ES-I3 (cell line): ENCODE measurements around the gene URGCP.
"Not testable (repeated sequence)": the region's sequence is repeated elsewhere in the genome, so short reads cannot be mapped to it uniquely, and the experiment has no call there.

Source experiments
- H3K36me3 ChIP-seq: 2 replicates; pipeline ENCODE4 v1.6.1; 2013; ENCODE audit warnings: mild to moderate bottlenecking, low read length, control low read depth, moderate library complexity; ENCODE audit not compliant: insufficient read depth
- H3K4me1 ChIP-seq: 2 replicates; pipeline ENCODE4 v1.6.1; 2013; ENCODE audit warnings: mild to moderate bottlenecking, control low read depth, low read length; ENCODE audit not compliant: insufficient read depth
- H3K9ac ChIP-seq: 2 replicates; pipeline ENCODE4 v1.6.1; 2013; ENCODE audit warnings: low read depth, mild to moderate bottlenecking, low read length, moderate library complexity
- H3K9me3 ChIP-seq: 2 replicates; pipeline ENCODE4 v1.6.1; 2013; ENCODE audit warnings: mild to moderate bottlenecking, low read length, moderate library complexity; ENCODE audit not compliant: control insufficient read depth, insufficient read depth

The URGCP gene

GRCh38 chr7:43849047-43849446 lies 57.3 kb downstream of the URGCP start:
- Histone ChIP-seq H3K9me3 (no peaks in the 10 kb centered on the region), H3K4me1 (no peaks in the 10 kb centered on the region), H3K9ac (no peak overlapping the region), H3K36me3 (no peaks in the 10 kb centered on the region)

- no peaks in the 10 kb centered on the region for H3K9me3 ChIP-seq
- H3K4me1 ChIP-seq = no peaks in the 10 kb centered on the region
- H3K36me3 ChIP-seq = no peaks in the 10 kb centered on the region
- H3K9ac ChIP-seq = no peak overlapping the region
Measured at GRCh38 chr7:43847496-43847895, 58.9 kb downstream of the URGCP start.

- Histone ChIP-seq H3K4me1 (no peaks in the 10 kb centered on the region), H3K36me3 (no peaks in the 10 kb centered on the region), H3K9ac (no peak overlapping the region), H3K9me3 (no peaks in the 10 kb centered on the region)
Measured at GRCh38 chr7:43844662-43845061, 61.7 kb downstream of the URGCP start.

DNA sequence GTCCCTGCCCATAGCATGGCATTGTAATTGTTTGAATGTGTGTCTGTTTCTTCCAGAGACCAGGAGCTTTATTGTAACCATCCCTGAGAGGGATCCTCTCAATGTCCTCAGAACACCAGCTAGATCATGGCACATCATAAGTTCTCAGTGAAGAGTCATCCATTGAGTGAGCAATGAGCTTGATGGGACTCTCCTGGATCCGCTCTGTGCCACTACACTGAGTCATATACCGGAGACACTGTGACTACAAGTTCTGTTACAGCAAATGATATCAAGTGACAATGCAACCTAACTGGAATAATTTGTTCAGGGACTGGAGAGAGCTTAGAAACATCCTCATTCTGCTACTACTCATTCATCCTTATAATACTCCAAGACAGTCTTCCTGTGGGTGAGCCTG lies 62.1 kb downstream of the URGCP start:
- H3K36me3 ChIP-seq = no peaks in the 10 kb centered on the region
- no peaks in the 10 kb centered on the region for H3K4me1 ChIP-seq
- no peak overlapping the region for H3K9ac ChIP-seq
- H3K9me3 ChIP-seq = no peaks in the 10 kb centered on the region

GRCh38 chr7:43843296-43843695 lies 63.1 kb downstream of the URGCP start:
- no peaks in the 10 kb centered on the region for H3K9me3 ChIP-seq
- no peaks in the 10 kb centered on the region for H3K36me3 ChIP-seq
- 0 out of 2 replicates have a peak, but pooled peaks cover 3% of the 10 kb centered on the region for H3K4me1 ChIP-seq
- H3K9ac ChIP-seq = no peak overlapping the region

DNA sequence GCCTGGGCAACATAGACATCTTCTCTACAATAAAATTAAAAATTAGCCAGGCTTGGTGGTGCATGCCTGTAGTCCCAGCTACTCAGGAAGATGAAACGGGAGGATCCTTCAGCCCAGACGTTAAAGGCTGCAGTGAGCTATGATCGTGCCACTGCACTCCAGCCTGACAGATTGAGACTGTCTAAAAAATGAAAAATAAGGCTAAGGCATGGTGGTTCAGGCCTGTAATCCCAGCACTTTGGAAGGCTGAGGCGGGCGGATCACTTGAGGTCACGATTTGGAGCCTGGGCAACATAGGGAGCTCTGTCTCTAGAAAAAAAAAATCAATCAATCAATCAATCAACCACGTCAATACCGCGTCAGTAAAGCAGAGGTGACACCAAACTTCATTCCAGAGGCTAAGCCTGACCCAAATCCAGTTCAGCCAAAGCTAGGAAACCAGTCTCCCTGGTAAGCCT lies 68.2 kb downstream of the URGCP start:
- Histone ChIP-seq H3K9ac (no peak overlapping the region), H3K36me3 (no peaks in the 10 kb centered on the region)

DNA sequence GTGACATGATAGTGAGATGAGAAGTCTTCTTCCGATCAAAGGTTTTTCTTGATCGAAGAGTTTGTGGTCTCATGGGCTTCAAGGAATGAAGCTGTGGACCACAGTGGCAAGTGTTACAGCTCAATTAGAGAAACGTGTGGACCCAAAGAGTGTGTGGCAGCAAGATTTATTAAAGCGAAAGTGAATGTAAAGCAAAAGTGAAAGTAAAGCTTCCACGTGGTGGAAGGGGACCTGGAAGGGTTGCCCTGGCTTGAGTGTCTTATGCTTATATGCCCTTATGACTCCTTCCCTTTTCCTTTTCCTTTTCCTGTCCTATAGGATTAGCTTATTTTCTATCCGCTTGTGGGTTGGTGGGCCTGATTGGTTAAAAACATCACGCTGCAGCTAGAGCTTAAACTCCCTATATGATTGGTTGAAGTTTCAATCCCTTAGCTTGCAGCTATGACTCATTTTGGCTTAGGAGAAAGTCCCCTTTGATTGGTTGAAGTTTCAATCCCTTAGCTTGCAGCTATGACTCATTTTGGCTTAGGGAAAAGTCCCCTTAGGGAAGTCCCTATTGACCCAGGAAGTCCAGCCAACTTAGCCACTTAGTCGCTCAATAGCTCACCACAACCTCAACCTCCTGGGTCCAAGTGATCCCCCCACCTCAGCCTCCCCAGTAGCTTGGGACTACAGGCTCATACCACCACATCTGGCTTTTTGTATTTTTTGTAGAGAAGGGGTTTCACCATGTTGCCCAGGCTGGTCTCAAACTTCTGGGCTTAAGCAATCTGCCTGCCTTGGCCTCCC lies 71.7 kb downstream of the URGCP start:
- H3K4me1 ChIP-seq = 0 out of 2 replicates have a peak, but pooled peaks cover 3% of the 10 kb centered on the region
- H3K9me3 ChIP-seq = peaks cover 7% of the 10 kb centered on the region; the same call in 1 of the 2 replicates
- no peaks in the 10 kb centered on the region for H3K36me3 ChIP-seq
- H3K9ac ChIP-seq = no peak overlapping the region

More for the DNA sequence above, 68.2 kb downstream of the URGCP start:
- Histone ChIP-seq H3K9me3 (no peaks in the 10 kb centered on the region), H3K4me1 (0 out of 2 replicates have a peak, but pooled peaks cover 3% of the 10 kb centered on the region)

GRCh38 chr7:43830917-43831316 lies 75.5 kb downstream of the URGCP start:
- H3K9ac ChIP-seq, H3K4me1 ChIP-seq, H3K9me3 ChIP-seq, H3K36me3 ChIP-seq: not testable (repeated sequence)
